GM18508 (cell line): ENCODE data around the gene RASGRP2.

Source experiments
- ATAC-seq: cut with Tn5 transposase; IDR thresholded peaks from one replicate; pipeline ENCODE4 v1.9.1; 2021; ENCODE audit warnings: moderate number of reproducible peaks; ENCODE audit not compliant: insufficient read depth, unreplicated experiment

RASGRP2 gene

DNA sequence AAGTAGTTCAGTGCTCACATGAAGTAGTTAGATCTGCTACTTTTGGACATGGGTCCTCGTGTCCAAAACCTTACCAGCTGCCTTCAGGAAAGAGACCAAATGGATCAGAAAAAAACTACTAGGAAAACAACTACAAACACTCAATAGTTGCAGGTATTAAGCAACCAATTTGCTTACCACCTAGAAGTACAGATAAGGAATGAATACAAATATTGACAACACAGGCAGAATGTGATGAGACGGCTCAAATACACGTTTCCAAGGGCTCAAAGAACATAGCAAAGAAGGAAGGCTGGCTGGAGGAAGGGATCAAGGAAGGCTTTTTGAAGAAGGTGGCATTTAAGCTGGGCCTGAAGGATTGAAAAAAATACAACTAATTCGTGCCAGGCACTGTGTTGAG is 62.8 kb downstream of the RASGRP2 start:
- no peak for ATAC-seq

DNA sequence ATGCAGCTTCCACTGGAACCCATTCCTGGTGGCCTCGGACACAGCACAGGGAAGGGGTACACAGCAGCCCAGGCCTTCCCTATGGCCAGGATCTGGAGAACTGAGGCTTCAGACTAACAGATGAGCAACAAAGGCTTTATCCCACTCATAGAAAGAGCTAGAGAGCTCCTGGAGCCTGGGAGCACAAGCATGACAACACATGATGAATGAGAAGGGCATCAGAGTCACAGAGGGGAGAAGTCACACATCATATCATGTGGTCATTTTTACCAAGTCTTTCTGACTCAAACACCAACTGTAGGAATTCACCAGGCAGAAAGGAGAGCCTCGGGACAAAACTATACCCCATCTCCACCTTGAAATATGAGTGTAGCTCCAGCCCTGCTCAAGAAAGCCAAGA is 64.1 kb downstream of the RASGRP2 start:
- ATAC-seq = no peak

DNA sequence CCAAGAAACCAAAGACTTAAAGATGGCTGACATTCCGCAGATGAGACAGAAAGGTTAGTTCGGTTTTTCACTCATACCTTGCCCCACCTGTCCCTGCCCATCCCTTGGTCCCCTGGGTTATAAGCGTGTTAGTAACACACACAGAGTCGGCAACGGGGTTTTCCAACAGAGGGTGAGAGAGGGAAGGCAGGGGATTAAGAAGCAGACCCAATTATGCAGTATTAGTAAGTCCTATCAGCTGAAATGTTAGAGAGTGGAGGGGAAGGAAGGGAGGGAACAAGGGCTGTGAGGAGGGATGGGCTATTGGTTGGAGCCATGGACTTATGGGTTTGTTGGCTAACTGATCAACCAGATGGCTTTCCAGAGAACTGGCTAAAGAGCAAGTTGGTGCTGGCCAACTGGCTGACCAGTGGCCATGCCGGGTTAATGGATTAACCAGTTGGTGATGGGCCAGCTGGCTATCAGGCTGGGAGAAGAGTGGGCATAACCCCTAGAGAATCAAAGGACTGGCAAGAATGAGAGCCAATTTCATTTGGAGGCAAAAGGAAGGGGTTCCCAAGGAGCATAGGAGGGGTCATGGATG is 66.4 kb downstream of the RASGRP2 start:
- ATAC-seq = no peak
